ENCODE results near the gene ADISSP.

Gene ADISSP

GRCh38 chr20:3767427-3768341 is at the start of gene ADISSP:
Gene ADISSP, minus strand, starts transcription at chr20:3767753. Its CDS starts 7,653 bp downstream, at chr20:3760100.
- DNase-seq (ENCODE audit: low read depth): peak; percentile 95

GRCh38 chr20:3815703-3816315 is 48.3 kb upstream of the ADISSP start:
- no peak for DNase-seq (ENCODE audit: low read depth)

GRCh38 chr20:3814928-3815495 is 47.5 kb upstream of the ADISSP start:
- no peak for DNase-seq (ENCODE audit: low read depth)

- no peak for DNase-seq (ENCODE audit: low read depth)
Measured at GRCh38 chr20:3813848-3814581, 46.5 kb upstream of the ADISSP start.

- DNase-seq (ENCODE audit: low read depth): no peak
Measured at GRCh38 chr20:3812975-3813847, 45.7 kb upstream of the ADISSP start.

- no peak for DNase-seq (ENCODE audit: low read depth)
Measured at GRCh38 chr20:3812259-3812681, 44.7 kb upstream of the ADISSP start.

DNA sequence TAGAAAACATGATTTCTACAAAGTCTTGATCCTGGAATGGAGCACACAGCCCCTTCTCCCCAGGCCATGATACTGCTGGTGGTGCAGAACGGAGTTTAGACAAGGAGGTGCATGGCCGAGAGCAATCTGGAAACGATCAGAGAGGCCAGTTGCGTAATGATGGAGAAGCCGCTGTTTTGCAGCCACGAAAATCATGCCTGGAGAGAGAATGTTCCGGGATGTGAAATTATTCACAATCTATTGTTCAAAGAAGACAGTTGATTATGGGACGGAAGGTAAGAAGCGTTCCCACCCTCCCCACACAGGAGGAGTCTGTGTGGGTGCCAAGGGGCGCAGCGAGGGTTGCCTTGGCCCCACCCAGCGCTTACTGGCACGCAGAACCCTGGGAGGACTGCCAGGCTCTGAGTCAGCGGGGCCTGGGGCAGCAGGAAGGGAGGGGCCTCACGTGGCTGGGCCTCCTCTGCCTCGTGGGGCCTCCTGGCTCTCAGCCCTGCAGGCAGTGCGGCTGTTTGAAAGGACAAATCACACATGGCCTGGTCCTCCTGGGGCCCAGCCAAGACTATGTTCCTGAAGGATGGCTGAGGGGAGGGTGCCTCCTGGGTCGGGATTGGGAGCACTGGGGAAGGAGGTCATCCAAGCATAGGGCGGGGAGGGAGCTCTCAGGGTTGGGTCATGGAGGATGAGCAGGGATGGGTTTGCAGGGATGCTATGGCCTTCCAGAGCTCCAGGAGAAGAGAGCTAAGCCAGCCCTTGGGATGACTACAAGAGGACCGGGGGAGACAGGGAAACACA is 44.1 kb upstream of the ADISSP start:
- peak; percentile 90 for DNase-seq (ENCODE audit: low read depth)

- DNase-seq (ENCODE audit: low read depth): no peak
Measured at GRCh38 chr20:3808544-3808943, 41.0 kb upstream of the ADISSP start.

DNA sequence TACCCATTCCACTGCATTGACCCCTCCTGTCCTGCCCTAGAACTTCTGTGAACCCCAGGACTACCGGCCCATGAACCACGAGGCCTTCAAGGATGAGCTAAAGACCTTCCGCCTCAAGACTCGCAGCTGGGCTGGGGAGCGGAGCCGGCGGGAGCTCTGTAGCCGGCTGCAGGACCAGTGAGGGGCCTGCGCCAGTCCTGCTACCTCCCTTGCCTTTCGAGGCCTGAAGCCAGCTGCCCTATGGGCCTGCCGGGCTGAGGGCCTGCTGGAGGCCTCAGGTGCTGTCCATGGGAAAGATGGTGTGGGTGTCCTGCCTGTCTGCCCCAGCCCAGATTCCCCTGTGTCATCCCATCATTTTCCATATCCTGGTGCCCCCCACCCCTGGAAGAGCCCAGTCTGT is 37.2 kb upstream of the ADISSP start:
- no peak for DNase-seq (ENCODE audit: low read depth)

DNA sequence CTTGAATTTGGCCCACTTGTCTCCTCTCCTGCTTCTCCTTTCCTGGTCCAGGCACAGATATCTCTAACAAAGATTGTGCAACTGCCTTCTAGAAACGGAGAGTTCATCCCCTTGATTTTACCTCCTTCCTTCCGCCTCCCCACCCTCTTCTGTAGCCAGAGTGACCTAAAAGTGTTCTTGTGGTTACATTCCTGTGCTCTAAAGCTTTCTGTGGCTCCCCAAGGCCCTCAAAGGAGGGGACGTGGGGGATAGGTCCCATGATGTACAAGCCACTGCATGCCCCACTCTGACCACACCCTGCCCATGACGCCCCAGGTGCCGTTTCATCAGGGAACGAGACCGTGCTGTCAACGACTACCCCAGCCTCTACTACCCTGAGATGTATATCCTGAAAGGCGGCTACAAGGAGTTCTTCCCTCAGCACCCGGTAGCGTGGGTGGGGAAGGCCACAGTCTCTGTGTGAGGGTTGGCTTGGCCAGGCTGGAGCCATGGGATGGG is 36.8 kb upstream of the ADISSP start:
- DNase-seq (ENCODE audit: low read depth): no peak

DNA sequence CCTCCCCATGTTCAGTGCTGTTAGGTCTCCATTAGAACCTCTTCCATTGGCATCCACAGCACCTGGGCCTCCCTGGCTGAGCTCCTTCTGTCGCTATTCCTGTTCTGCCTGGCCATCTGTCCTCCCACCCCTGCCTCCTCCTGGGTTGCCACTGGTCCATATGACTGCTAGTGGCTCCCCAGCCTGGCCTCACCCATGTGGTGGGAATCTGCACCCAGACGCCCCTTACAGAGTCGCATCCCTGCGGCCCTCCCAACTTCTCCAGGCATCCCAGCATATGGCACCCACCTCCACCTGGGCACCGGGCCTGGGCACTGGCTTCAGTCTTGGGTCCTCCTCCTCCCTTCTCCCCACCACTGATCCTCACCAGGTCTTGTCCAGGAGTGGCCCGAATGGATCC is 36.3 kb upstream of the ADISSP start:
- no peak for DNase-seq (ENCODE audit: low read depth)

DNA sequence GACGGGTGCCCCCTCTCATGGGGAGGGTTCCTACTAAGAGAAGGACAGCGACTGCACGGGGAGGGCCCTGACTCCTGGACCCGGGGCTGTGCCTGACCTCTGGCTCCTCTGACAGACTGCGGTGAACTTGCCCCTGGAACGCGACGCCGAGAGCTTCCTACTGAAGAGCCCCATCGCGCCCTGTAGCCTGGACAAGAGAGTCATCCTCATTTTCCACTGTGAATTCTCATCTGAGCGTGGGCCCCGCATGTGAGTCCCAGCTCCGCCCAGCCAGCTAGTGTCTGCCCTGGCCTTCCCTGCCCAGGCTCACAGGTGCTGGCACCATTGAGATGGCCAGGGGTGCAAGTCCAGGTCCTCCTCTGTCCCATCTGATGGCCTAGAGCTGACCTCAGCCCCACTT is 35.7 kb upstream of the ADISSP start:
- DNase-seq (ENCODE audit: low read depth): no peak

- DNase-seq (ENCODE audit: low read depth): no peak
Measured at GRCh38 chr20:3802524-3803239, 35.1 kb upstream of the ADISSP start.

DNA sequence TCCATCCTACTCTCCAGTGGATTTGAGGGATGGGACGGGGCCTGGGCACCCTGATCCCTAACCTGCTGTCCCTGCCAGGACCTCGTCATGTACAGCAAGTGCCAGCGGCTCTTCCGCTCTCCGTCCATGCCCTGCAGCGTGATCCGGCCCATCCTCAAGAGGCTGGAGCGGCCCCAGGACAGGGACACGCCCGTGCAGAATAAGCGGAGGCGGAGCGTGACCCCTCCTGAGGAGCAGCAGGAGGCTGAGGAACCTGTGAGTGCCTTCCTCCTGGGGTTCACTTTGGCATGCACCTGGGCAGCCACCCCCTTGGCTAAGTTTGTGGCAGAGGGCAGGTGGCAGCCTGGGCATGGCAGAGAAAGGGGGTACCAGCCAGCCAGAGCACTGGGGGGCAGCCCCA is 34.3 kb upstream of the ADISSP start:
- no peak for DNase-seq (ENCODE audit: low read depth)

DNA sequence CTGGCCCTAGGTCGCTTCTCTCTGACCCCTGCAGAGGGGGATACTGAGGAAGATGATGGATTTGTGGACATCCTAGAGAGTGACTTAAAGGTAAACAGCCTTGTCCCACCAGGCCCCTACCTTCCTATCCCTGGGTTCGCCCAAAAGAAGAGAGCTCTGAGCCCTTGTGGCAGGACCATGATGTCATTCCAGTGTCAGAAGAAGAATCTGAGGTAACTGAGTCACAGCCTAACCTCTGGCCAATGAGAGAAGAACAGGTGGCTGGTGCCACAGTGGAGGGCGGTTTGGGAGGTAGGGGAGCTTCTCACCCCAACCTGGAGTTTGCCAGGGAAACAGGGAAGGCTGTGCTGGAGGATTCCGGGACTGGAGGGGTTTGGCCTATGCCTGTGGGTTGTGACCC is 33.7 kb upstream of the ADISSP start:
- no peak for DNase-seq (ENCODE audit: low read depth)

GRCh38 chr20:3800878-3801260 is 33.3 kb upstream of the ADISSP start:
- no peak for DNase-seq (ENCODE audit: low read depth)

DNA sequence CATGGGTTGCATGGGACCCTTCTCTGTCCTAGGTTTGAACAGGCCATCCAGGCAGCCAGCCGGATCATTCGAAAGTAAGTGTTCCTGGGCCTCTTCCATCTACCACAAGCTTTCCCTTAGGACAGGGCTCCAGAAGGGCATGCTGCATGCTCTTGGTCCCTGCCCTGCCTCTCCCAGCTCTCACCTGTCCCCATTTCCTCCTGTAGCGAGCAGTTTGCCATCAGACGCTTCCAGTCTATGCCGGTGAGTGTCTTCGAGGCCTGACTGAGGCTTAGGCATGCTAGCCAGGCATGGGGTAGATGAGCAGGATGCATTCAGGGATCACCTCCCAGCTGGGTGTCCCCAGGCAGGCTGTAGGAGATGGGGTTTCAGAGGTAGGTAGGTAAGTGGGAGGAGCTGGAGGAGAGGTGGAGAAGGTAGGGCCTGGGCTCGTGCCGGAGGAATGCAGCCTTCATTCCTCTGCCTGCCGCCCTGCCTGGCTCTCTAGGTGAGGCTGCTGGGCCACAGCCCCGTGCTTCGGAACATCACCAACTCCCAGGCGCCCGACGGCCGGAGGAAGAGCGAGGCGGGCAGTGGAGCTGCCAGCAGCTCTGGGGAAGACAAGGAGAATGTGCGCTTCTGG is 32.8 kb upstream of the ADISSP start:
- no peak for DNase-seq (ENCODE audit: low read depth)

GRCh38 chr20:3798908-3799248 is 31.3 kb upstream of the ADISSP start:
- no peak for DNase-seq (ENCODE audit: low read depth)

- DNase-seq (ENCODE audit: low read depth): no peak
Measured at GRCh38 chr20:3798373-3798768, 30.8 kb upstream of the ADISSP start.

All from activated T-cell treated with anti-CD3 and anti-CD28 coated beads for 24 hours (primary cell).